Measurements from ENCODE around the gene FAM163B.

GRCh38 chr9:133573791-133574515 lies 35.2 kb downstream of the FAM163B start:
- TF ChIP-seq POLR2A (IDR thresholded peaks at IDR 0.05): no peak
- TF ChIP-seq CTCF (IDR thresholded peaks at IDR 0.05): no peak
